KMS-11 (cell line): ENCODE measurements around the gene NUBP2.

Source experiments
- H2AFZ ChIP-seq: fragments of 200-600 bp; sonication (generic); 2 replicates; pipeline ENCODE4 v1.6.1; 2016; ENCODE audit warnings: antibody characterized with exemption, mixed run types, low read depth
- H3K27ac ChIP-seq: fragments of 200-600 bp; sonication (generic); 2 replicates; pipeline ENCODE4 v1.6.1; 2016; ENCODE audit warnings: mild to moderate bottlenecking, mixed run types
- H3K27me3 ChIP-seq: fragments of 200-600 bp; sonication (generic); 2 replicates; pipeline ENCODE4 v1.6.1; 2017; ENCODE audit warnings: mild to moderate bottlenecking, low read depth, mixed run types, moderate library complexity; ENCODE audit not compliant: insufficient read depth
- H3K36me3 ChIP-seq: fragments of 200-600 bp; sonication (generic); 2 replicates; pipeline ENCODE4 v1.6.1; 2017; ENCODE audit warnings: mild to moderate bottlenecking, mixed run types; ENCODE audit not compliant: insufficient read depth
- H3K4me1 ChIP-seq: fragments of 200-600 bp; sonication (generic); 2 replicates; pipeline ENCODE4 v1.6.1; 2016; ENCODE audit warnings: mild to moderate bottlenecking, low read depth, mixed run types; ENCODE audit not compliant: poor library complexity, severe bottlenecking
- H3K4me2 ChIP-seq: fragments of 200-600 bp; sonication (generic); 2 replicates; pipeline ENCODE4 v1.7.0; 2016; ENCODE audit warnings: mild to moderate bottlenecking, mixed run types
- H3K4me3 ChIP-seq: fragments of 200-600 bp; sonication (generic); IDR thresholded peaks from 2 replicates; pipeline ENCODE4 v1.6.1; 2017; ENCODE audit warnings: low read depth, low read length, mixed read lengths; ENCODE audit not compliant: insufficient read depth
- H3K79me2 ChIP-seq: fragments of 200-600 bp; sonication (generic); 2 replicates; pipeline ENCODE4 v1.6.1; 2016; ENCODE audit warnings: low read depth, mixed run types; ENCODE audit not compliant: insufficient read depth
- H3K9ac ChIP-seq: fragments of 200-600 bp; sonication (generic); 2 replicates; pipeline ENCODE4 v1.6.1; 2016; ENCODE audit warnings: mild to moderate bottlenecking, mixed run types
- H4K20me1 ChIP-seq: fragments of 200-600 bp; sonication (generic); 2 replicates; pipeline ENCODE4 v1.6.1; 2016; ENCODE audit warnings: mild to moderate bottlenecking, mixed run types; ENCODE audit not compliant: insufficient read depth
- TF ChIP-seq, protein P1 (sequence below): fragments of 200-600 bp; sonication (generic); conservative IDR thresholded peaks from 2 replicates; pipeline ENCODE4 v1.6.1; 2017; ENCODE audit warnings: low read depth, mild to moderate bottlenecking, antibody characterized with exemption, low read length, moderate library complexity, mixed read lengths

Gene NUBP2

DNA sequence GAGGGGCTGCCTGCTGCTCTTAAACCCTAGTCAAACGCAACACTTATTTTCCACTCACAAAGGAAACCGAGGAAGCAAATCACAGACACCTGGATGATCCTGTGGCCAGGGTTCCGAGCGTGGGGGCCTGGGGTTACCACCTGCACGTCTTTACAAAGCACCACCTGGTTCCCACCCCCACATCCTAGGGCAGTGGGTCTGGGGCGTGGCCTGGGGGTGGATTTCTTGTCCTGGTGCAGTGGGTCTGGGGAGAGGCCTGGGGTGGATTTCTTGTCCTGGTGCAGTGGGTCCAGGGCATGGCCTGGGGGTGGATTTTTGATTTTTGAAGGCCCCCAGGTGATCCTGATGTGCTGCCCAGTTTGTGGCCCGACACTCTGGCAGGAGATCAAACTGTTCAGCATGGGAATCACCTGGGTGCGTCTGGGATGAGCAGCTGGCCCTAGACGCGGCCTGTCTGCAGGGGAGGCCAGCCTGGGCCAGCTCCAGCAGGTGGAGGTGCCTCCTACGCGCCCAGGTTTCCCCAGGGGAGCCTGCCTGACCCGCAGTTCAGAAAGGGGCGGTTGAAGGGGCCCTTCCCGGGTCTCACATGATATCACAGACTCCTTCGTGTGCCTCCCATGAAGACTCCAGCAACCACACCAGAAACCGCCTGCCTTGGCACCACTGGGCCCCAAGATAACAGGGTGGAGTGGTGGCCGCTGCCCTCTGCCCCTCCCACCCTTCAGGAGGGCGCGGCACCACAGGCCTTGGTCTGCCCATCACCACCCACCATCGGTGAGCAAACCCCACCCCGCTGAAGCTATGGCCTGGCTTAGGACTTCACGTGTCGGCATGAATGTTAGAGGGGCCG lies 37.6 kb downstream of the NUBP2 start:
- H2AFZ ChIP-seq = no peak overlapping the region

DNA sequence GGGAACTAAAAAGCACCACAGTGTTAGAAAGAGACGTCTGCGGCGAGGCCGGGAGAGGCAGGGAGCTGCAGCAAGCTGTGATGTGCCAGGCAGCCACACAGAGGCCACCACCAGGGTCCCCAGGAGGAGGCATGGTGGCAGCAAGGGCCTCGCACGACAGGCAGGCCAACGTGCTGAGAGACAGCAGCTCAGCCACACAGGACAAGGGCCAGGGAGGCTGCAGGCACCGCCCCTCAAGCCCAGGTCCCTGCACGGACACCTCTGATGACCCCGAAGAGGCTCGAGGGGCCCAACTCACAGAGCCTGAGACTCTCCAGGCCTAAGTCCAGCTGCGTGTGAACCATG lies 38.2 kb downstream of the NUBP2 start:
- Histone ChIP-seq H3K9ac (no peak overlapping the region), H3K36me3 (no peaks in the 10 kb centered on the region)
- TF ChIP-seq, protein P1, sequence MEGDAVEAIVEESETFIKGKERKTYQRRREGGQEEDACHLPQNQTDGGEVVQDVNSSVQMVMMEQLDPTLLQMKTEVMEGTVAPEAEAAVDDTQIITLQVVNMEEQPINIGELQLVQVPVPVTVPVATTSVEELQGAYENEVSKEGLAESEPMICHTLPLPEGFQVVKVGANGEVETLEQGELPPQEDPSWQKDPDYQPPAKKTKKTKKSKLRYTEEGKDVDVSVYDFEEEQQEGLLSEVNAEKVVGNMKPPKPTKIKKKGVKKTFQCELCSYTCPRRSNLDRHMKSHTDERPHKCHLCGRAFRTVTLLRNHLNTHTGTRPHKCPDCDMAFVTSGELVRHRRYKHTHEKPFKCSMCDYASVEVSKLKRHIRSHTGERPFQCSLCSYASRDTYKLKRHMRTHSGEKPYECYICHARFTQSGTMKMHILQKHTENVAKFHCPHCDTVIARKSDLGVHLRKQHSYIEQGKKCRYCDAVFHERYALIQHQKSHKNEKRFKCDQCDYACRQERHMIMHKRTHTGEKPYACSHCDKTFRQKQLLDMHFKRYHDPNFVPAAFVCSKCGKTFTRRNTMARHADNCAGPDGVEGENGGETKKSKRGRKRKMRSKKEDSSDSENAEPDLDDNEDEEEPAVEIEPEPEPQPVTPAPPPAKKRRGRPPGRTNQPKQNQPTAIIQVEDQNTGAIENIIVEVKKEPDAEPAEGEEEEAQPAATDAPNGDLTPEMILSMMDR = no peak

More for the DNA sequence above, 37.6 kb downstream of the NUBP2 start:
- no peak overlapping the region for H3K4me3 ChIP-seq
- H3K27ac ChIP-seq = no peak overlapping the region
- no peaks in the 10 kb centered on the region for H3K27me3 ChIP-seq
- H3K4me2 ChIP-seq = no peak overlapping the region
- TF ChIP-seq, protein P1 = no peak
- peaks cover 3% of the 10 kb centered on the region for H3K4me1 ChIP-seq
- H4K20me1 ChIP-seq = no peaks in the 10 kb centered on the region
- 0 out of 2 replicates have a peak, but pooled peaks cover 5% of the 10 kb centered on the region for H3K79me2 ChIP-seq
- no peaks in the 10 kb centered on the region for H3K36me3 ChIP-seq
- no peak overlapping the region for H3K9ac ChIP-seq

DNA sequence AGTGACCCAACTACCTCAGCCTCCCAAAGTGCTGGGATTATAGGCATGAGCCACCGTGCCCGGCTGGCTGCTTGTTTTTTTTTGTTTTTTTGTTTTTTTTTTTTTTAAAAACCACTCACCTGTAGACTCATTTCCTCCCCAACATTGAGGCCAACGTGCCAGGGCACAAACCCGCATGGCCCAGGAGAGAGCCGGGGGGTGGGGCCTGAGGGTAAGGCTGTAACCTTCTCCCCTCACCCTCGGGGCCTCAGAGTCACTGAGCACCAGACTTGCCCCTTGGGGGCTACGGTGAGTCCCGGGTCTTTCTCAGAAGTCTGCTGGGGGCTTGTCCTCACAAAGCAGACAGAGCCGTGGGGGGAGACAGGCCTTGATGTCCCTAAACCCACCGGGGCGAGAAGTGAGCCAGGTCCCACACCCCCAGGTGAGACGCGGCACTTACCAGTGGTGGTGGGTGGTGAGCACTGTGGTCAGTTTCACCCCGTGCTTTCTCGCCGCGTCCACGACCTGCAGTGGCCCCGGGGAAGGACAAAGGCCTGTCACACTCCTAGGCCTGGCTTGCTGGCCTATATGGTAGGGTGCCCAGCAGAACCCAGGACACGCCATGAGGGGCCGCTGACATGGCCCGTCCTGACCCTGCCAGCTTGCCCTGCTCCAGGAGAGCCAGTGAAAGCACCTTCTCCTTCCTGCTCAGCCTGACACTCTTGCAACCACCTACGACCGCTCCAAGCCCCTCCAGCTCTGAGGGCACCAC lies 39.3 kb downstream of the NUBP2 start:
- TF ChIP-seq, protein P1 = no peak
- Histone ChIP-seq H3K27ac (no peak overlapping the region), H3K79me2 (0 out of 2 replicates have a peak, but pooled peaks cover 5% of the 10 kb centered on the region), H3K27me3 (no peaks in the 10 kb centered on the region), H3K4me1 (peaks cover 8% of the 10 kb centered on the region), H3K9ac (no peak overlapping the region), H3K4me2 (no peak overlapping the region), H3K4me3 (no peak overlapping the region), H4K20me1 (no peaks in the 10 kb centered on the region), H2AFZ (no peak overlapping the region), H3K36me3 (no peaks in the 10 kb centered on the region)

More for the DNA sequence above, 38.2 kb downstream of the NUBP2 start:
- H3K27ac ChIP-seq = no peak overlapping the region
- H3K27me3 ChIP-seq = no peaks in the 10 kb centered on the region
- no peak overlapping the region for H2AFZ ChIP-seq
- H3K4me1 ChIP-seq = peaks cover 8% of the 10 kb centered on the region
- no peaks in the 10 kb centered on the region for H4K20me1 ChIP-seq
- H3K79me2 ChIP-seq = 0 out of 2 replicates have a peak, but pooled peaks cover 5% of the 10 kb centered on the region
- H3K4me3 ChIP-seq = no peak overlapping the region
- H3K4me2 ChIP-seq = no peak overlapping the region

DNA sequence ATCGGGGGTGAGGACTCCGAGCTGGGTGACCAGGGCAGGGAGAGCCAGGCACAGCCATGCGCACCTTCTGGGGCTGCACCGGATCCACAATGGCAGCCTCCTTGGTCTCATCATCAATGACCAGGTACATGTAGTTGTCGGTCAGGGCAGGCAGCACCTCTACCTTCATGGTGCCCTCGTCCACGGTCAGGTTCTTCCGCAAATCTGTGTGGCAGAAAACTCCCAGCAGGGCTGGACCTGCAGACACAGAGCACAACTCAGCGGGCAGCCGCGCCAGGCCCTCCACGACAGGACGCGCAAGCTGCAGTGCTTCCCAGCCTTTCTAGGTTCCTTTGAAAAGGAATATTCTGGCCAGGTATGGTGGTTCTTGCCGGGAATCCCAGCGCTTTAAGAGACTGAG lies 40.0 kb downstream of the NUBP2 start:
- Histone ChIP-seq H3K36me3 (no peaks in the 10 kb centered on the region), H3K4me3 (no peak overlapping the region), H3K9ac (no peak overlapping the region), H3K4me2 (no peak overlapping the region), H2AFZ (no peak overlapping the region), H3K27me3 (no peaks in the 10 kb centered on the region), H3K79me2 (peaks cover 12% of the 10 kb centered on the region; the same call in 1 of the 2 replicates), H4K20me1 (no peaks in the 10 kb centered on the region), H3K4me1 (peaks cover 8% of the 10 kb centered on the region), H3K27ac (no peak overlapping the region)
- TF ChIP-seq, protein P1 = no peak
